ENCODE measurements around the gene EPHX1. TPM values are rescaled to one million over a fixed set of nuclear protein-coding genes. Genes with fewer than 3 reads are reported as not detected.

The EPHX1 gene
- total RNA-seq, 2 donors from 2014 or later: 1.6 to 2.4 TPM

DNA sequence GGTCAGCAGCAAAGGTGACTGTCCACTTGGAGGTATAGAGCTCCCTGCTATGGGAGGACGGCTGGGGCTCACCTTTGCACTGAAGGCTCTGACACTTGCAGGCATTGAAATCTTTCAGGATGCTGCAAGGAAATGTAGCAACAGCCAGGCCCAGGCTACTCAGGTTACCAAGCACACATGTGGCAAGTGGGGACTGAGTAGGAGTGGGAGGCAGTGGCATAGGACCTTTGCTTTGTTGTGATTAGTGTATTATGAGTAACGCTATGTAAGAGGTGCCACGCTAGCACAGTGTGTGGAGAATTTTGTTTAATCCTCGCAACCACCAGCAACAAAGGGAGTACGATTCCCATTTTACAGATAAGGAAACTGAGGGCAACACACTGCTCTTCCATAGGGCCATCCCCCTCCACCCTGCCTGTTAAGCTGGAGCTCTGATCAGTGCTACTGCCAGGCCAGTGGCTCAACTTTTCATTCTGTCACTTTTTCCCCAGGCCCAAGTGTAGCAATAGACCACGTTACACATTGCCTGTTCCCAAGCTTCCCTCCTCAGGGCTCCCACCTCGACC is 51.0 kb downstream of the EPHX1 start:
- H3K4me1 Mint-ChIP-seq (ENCODE audit: low read depth in 2 of 2): peaks cover 3 to 6% of the 10 kb centered on the region in 2 donors
- ATAC-seq (peak in 1 of 2 donors; percentile 40), DNase-seq (ENCODE audit: low spot score) (no peak)
- no peaks in the 10 kb centered on the region for H3K27me3 Mint-ChIP-seq
- no peaks in the 10 kb centered on the region for H3K36me3 Mint-ChIP-seq
- H3K9me3 Mint-ChIP-seq: no peaks in the 10 kb centered on the region
- H3K4me3 Mint-ChIP-seq: no peak overlapping the region
- H3K27ac Mint-ChIP-seq: no peak overlapping the region

DNA sequence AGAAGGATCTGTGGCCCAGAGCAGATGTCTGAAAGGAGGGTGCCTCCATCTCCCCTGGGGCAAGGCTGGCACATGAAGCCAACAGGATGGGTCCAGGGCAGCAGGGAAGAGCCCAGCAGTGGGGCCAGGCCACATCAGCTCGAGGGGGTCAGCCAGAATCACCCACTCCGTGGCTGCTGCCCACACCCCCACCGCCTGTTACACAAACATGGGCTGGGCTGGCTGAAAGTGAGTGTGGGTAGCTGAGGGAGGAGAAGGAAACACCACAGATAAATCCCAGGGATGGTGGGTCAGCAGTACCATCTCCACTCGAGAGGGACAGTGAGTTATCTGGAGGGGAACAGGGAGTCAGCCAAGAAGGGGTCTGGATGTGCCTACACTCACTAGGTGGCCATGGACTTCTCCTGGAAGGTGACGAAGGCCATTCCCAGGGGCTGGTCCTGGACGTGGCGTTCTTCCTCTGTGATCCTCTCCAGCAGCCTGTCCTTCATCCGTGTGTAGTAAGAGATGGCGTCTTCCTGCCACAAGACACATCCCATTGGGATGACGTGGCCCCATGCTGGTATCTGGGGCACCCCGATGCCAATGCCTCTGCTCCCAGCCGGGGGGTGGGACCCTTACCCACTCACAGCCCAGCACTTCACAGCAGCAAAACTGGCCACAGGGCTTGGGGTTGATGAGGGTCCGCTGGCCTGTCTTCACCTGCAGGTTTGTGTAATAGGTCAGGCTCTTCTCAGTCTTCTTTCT is 52.1 kb downstream of the EPHX1 start:
- ATAC-seq (no peak), DNase-seq (ENCODE audit: low spot score) (no peak)
- H3K9me3 Mint-ChIP-seq: no peaks in the 10 kb centered on the region
- no peaks in the 10 kb centered on the region for H3K27me3 Mint-ChIP-seq
- no peaks in the 10 kb centered on the region for H3K36me3 Mint-ChIP-seq
- no peak overlapping the region for H3K27ac Mint-ChIP-seq
- no peak overlapping the region for H3K4me3 Mint-ChIP-seq
- peaks cover 12 to 13% of the 10 kb centered on the region in 2 donors for H3K4me1 Mint-ChIP-seq (ENCODE audit: low read depth in 2 of 2)

DNA sequence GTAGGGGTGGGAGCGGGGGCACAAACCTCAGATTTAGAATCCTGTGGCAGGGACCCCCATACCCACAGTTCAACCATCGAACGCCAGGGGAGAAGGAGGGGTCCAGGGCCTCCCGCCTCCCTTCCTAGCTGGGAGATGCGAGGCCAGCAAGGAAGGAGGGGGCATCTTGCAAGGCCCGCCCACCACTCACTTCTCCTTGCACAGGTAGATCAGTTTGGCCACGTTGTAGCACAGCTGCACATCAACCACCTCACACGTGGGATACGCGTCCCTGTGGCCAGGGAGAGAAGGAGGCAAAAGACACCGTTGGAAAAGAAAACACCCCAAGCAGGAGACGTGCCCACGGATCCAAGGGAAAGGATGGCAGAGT is 52.6 kb downstream of the EPHX1 start:
- no peak for DNase-seq (ENCODE audit: low spot score)
- Mint-ChIP-seq H3K9me3 (no peaks in the 10 kb centered on the region), H3K4me1 (ENCODE audit: low read depth in 2 of 2) (peaks cover 15 to 16% of the 10 kb centered on the region in 2 donors), H3K4me3 (no peak overlapping the region), H3K27me3 (no peaks in the 10 kb centered on the region), H3K36me3 (no peaks in the 10 kb centered on the region), H3K27ac (no peak overlapping the region)
- ATAC-seq: no peak

DNA sequence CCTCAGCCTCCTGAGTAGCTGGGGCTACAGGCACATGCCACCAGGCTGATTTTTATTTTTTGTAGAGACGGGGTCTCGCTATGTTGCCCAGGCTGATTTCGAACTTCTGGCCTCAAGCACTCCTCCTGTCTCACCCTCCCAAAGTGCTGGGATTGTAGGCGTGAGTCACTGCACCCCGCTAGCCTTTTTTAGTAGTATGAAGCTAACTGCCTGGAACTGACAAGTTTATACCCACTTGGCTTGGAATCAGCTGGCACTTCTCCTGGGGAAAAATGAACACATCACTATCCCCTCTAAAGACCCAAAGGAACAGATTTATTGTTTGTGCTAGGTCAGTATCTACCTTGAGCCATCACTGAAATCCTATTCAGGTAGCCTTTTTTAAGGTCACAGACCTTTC is 53.2 kb downstream of the EPHX1 start:
- ATAC-seq: no peak
- DNase-seq (ENCODE audit: low spot score): no peak
- Mint-ChIP-seq H3K27ac (no peak overlapping the region), H3K9me3 (no peaks in the 10 kb centered on the region), H3K27me3 (no peaks in the 10 kb centered on the region), H3K4me1 (ENCODE audit: low read depth in 2 of 2) (peaks cover 15 to 16% of the 10 kb centered on the region in 2 donors), H3K4me3 (no peak overlapping the region), H3K36me3 (no peaks in the 10 kb centered on the region)

DNA sequence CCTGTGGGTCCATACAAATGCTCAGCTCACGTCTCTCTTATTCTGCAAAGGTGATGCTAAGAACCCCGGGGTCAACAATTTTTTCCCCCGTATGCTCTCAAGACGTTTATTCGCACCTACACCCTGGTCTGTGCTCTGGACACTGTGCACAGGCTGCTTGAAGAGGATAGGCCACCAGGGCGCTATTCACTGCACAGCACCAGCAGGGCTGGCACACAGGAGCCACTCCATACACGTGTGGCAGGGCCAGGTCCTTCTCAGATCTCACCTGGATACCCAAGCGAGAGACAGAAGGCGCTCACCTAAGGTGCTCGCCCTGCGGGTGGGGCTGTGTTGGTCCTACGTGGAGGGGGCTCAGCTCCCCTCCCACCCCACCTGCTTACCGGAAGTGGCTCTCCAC is 55.6 kb downstream of the EPHX1 start:
- Mint-ChIP-seq H3K9me3 (no peaks in the 10 kb centered on the region), H3K27ac (peak overlapping the region in 1 of 2 donors; percentile 53), H3K4me1 (ENCODE audit: low read depth in 2 of 2) (peaks cover 15 to 16% of the 10 kb centered on the region in 2 donors), H3K36me3 (no peaks in the 10 kb centered on the region), H3K27me3 (no peaks in the 10 kb centered on the region), H3K4me3 (no peak overlapping the region)
- ATAC-seq (no peak), DNase-seq (ENCODE audit: low spot score) (no peak)

DNA sequence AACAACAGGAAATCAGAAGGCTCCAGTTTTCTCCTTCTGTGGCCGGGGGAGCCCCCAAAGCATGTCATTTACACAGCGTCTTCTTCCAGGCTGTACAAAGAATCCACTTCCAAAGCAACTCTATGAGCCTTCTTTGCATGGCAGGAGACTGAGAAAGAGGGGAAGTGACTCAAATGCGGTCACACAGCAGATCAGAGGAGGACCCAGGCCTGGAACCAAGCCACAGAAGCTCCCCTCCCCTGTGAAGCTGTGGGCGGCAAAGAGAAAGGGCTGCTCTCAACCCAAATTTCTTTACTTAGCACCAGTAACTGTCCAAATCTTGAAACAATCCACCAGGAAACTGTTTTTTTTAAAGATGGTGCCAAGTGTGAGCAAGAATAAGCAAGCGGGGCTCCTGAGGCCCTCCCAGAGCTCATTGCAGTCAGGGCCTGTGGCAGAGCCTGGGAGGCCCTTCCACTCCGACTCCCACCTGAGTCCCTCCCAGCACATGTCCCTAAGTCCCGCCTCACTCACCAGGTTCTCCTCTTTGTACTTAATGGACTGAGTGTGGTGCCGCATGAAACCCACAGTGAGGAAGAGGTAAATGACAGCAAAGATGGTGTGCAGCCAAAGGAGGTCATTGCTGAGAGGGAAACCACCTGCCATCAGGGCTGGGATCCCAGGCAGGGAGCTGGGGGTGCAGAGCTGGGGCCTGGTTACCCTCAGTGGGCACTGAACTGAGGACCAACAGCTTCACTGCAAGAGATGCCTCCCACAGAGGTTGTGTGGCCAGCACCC is 56.3 kb downstream of the EPHX1 start:
- ATAC-seq (peak; percentile 87 to 90), DNase-seq (ENCODE audit: low spot score) (no peak)
- Mint-ChIP-seq H3K9me3 (no peaks in the 10 kb centered on the region), H3K4me1 (ENCODE audit: low read depth in 2 of 2) (peaks cover 17 to 18% of the 10 kb centered on the region in 2 donors), H3K27me3 (no peaks in the 10 kb centered on the region), H3K27ac (peak overlapping the region; percentile 39 to 53), H3K4me3 (peak overlapping the region; percentile 34), H3K36me3 (no peaks in the 10 kb centered on the region)

DNA sequence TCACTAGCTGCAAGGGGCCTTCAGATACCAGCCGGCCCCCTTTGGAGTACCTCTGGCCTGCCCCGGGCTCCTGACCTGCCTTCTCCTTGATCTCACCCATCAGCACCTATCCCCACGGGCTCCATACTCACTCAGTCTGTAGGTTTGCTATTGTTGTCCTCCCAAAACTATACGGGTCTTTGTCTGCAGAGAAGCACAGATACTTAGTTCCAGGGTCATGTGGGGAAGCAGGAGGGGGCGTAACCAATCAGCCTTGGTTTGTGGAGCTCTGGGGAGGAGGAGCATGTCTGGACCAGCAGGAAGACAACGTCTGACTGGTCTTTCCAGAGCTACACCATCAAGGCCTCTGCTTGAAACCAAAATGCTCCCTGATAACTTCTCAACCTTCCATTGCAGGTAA is 57.1 kb downstream of the EPHX1 start:
- peaks cover 24 to 25% of the 10 kb centered on the region in 2 donors for H3K4me1 Mint-ChIP-seq (ENCODE audit: low read depth in 2 of 2)
- no peaks in the 10 kb centered on the region for H3K36me3 Mint-ChIP-seq

DNA sequence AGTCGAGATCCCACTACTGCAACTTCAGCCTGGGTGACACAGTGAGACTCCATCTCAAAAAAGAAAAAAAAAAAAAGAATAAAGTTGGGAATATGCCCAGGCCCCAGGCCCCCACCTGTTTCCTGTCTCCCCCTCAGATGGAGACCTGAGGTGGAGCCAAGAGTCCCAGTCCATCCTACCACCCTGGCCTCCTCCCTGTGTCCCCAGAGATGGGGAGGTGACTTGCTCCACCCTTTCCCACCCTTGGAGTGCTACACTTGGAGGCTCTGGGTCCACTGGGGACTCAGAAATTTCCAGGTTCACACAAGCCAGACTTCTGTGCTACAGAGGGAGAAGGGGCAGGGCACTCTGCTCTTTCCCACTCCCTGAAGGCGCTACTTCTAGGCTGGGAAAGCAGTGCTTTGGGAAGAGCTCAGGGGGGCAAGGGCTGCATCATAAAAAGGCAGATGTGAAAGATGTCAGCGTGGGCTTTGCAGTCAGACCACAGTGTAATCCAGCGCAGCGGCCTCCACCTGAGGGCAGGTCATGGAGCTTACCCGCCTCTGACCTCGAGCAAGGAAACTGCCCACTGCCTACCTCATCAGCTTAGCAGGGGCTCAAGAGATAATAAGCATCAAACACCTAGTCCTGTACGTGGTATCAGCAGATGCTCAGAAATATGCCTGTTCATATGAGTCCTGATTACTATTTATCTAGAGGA is 58.9 kb downstream of the EPHX1 start:
- no peak for ATAC-seq
- Mint-ChIP-seq H3K9me3 (no peaks in the 10 kb centered on the region), H3K27me3 (no peaks in the 10 kb centered on the region), H3K4me1 (ENCODE audit: low read depth in 2 of 2) (peaks cover 25 to 29% of the 10 kb centered on the region in 2 donors), H3K36me3 (no peaks in the 10 kb centered on the region), H3K27ac (no peak overlapping the region), H3K4me3 (no peak overlapping the region)
- DNase-seq (ENCODE audit: low spot score): no peak

More for the DNA sequence above, 57.1 kb downstream of the EPHX1 start:
- H3K27me3 Mint-ChIP-seq: no peaks in the 10 kb centered on the region
- H3K27ac Mint-ChIP-seq: no peak overlapping the region
- DNase-seq (ENCODE audit: low spot score): no peak
- H3K4me3 Mint-ChIP-seq: no peak overlapping the region
- no peaks in the 10 kb centered on the region for H3K9me3 Mint-ChIP-seq
- no peak for ATAC-seq

DNA sequence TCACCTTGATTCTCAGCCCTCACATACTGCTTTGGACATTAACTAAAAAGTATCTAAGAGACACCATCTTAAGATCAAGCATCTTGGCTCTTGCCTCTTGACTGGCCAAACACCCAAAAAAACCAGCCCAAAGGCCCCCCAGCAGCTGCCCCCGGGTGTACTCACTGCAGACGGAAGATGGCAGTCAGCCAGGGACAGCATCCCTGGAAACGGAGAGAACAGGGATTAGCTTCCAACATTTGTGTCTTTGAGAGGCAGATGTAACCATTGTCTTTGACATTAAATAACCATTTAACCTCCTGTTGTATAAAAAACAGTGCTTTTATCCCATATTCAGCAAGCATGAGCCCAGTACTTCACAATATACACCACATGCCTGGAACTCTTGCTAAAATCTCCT is 61.0 kb downstream of the EPHX1 start:
- peaks cover 23 to 25% of the 10 kb centered on the region in 2 donors for H3K4me1 Mint-ChIP-seq (ENCODE audit: low read depth in 2 of 2)
- no peak overlapping the region for H3K4me3 Mint-ChIP-seq
- H3K27ac Mint-ChIP-seq: no peak overlapping the region
- no peaks in the 10 kb centered on the region for H3K36me3 Mint-ChIP-seq
- ATAC-seq (no peak), DNase-seq (ENCODE audit: low spot score) (no peak)
- H3K27me3 Mint-ChIP-seq: no peaks in the 10 kb centered on the region
- no peaks in the 10 kb centered on the region for H3K9me3 Mint-ChIP-seq

DNA sequence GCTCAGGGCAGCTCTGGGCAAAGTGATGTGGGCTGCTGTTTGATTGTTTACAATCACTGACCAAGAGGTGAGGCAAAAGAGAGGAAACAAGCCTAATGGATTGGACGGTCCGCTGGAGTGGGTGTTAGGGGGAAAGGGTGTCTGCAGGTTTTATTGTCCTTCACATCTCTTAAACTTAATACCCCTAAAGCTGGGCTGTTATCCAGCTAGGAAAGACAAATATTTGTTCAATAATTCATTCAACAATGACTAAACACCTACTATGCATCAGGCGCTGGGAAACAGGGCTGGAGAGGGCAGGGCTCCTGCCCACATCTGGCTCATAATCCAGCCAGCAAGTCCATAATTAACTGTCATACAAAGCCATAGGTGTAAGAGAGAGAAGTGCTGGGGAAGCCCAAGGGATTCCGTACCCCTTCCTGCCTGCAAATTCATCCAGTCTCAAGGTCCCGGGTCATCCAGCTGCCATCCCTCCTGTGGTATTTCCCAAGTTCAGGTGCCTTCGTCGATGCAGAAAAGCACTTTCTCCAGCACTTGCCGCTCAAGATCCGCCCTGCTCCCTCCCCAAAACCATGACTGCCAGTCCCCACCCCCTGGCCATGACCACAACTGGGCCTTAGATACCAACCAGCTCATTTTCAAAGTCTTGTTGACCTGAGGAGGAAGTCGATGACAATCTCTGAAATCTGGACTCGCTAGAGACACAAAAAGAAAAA is 61.6 kb downstream of the EPHX1 start:
- peaks cover 17 to 20% of the 10 kb centered on the region in 2 donors for H3K4me1 Mint-ChIP-seq (ENCODE audit: low read depth in 2 of 2)
- no peaks in the 10 kb centered on the region for H3K9me3 Mint-ChIP-seq
- peak overlapping the region; percentile 6 for H3K4me3 Mint-ChIP-seq

DNA sequence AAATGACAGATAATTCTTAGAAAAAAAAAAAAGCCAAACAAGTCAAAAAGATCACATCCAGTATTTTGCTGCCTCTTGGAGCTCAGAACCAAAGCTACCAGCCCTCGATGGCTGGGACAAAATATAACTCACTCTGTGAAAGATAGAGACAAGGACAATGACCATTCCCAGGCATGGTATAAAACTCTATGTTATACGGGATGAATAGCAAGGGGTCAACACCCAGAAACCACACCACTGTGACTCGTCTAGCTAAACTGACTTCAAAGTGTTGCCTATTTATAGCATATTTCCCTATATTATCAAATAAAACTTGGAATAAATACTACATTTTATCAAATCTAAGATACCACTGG is 62.1 kb downstream of the EPHX1 start:
- Mint-ChIP-seq H3K36me3 (no peaks in the 10 kb centered on the region), H3K4me1 (ENCODE audit: low read depth in 2 of 2) (peaks cover 15% of the 10 kb centered on the region in 2 donors), H3K27ac (no peak overlapping the region), H3K9me3 (no peaks in the 10 kb centered on the region), H3K27me3 (no peaks in the 10 kb centered on the region), H3K4me3 (peak overlapping the region; percentile 6)
- ATAC-seq (no peak), DNase-seq (ENCODE audit: low spot score) (no peak)

More for the DNA sequence above, 61.6 kb downstream of the EPHX1 start:
- peak in 1 of 2 donors; percentile 67 for ATAC-seq
- DNase-seq (ENCODE audit: low spot score): no peak
- Mint-ChIP-seq H3K27ac (no peak overlapping the region), H3K36me3 (no peaks in the 10 kb centered on the region), H3K27me3 (no peaks in the 10 kb centered on the region)

DNA sequence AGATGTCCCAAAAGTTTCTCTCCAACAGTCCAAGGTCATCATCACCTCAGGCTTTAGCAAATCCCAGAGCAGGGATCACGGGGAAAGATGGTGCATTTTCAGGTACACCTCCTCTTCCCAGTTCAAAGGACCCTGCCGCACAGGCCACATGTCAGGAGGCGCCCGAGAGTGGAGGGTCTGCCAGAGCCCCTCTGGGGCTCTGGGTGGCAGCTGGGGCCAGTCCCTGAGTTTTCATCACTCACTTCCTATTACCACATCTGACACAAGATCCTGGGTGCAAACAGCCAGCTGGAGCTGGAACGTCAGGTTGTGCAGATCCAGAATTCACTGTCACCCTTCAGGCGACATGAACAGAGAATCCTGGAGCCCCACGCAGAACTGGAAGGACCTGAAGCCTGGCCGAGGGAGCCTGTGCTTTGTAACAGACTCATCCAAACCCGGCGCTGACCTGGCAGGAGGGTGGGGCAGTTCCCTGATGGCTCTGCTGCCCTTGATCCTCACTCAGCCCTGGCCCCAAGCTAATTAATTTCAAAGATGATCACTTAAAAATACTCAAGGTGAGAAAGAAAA is 63.4 kb downstream of the EPHX1 start:
- Mint-ChIP-seq H3K27ac (no peak overlapping the region), H3K4me1 (ENCODE audit: low read depth in 2 of 2) (peaks cover 16 to 21% of the 10 kb centered on the region in 2 donors), H3K4me3 (no peak overlapping the region), H3K9me3 (no peaks in the 10 kb centered on the region), H3K27me3 (no peaks in the 10 kb centered on the region), H3K36me3 (no peaks in the 10 kb centered on the region)
- DNase-seq (ENCODE audit: low spot score) (no peak), ATAC-seq (no peak)

DNA sequence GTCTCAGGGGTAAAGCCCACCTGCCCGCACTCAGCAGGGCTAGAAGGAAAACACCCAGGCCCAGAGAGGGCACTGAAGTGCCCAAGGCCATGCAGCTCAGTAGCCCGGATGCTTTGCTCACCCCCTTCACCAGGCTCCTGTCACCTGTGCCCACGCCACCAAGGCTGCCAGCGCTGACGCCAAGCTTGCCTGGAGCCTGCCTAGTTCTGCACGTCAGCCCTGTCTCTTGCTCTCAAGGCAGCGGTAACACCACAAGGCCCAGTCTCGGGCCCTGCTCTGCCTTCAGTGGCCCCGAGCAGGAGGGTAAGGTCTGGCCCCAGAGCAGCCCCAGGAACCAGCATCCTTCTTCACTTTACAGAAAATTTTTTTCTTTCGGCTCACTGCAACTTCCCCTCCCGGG is 64.5 kb downstream of the EPHX1 start:
- Mint-ChIP-seq H3K36me3 (no peaks in the 10 kb centered on the region), H3K4me3 (no peak overlapping the region), H3K4me1 (ENCODE audit: low read depth in 2 of 2) (peaks cover 24% of the 10 kb centered on the region in 2 donors), H3K27me3 (no peaks in the 10 kb centered on the region), H3K27ac (no peak overlapping the region), H3K9me3 (no peaks in the 10 kb centered on the region)
- DNase-seq (ENCODE audit: low spot score) (no peak), ATAC-seq (no peak)

All from natural killer cell treated with Interleukin-12 subunit alpha and Interleukin-12 subunit beta and Interleukin-15 and Interleukin-18, amount 100 ng/mL, for 72 hours (primary cell).